CD8-positive, alpha-beta memory T cell (primary cell): ENCODE results near the gene EPM2A. TPM values are rescaled to one million over a fixed set of nuclear protein-coding genes. Genes with fewer than 3 reads are reported as not detected.
"Not testable (repeated sequence)": the region's sequence is repeated elsewhere in the genome, so short reads cannot be mapped to it uniquely, and the experiment has no call there.

Experiments
- CTCF ChIA-PET: fragments of 350-600 bp; sonication (Branson Sonifier 250); formaldehyde crosslinking; loops from one replicate; lab custom pipeline; 2021; ENCODE audit warnings: antibody characterized with exemption; lab: Charles Lee
- POLR2A ChIA-PET: fragments of 350-600 bp; sonication (Branson Sonifier 250); formaldehyde crosslinking; loops from one replicate; lab custom pipeline; 2021; ENCODE audit warnings: antibody characterized with exemption; lab: Charles Lee
- DNase-seq, 5 donors: peaks; one replicate each; pipeline versions ENCODE4 v3.0.0 to v3.0.0-alpha.2; 2020 to 2022; ENCODE audit warnings: mixed read lengths in 1 of 5
- H3K27ac ChIP-seq: one replicate; pipeline ENCODE4 v1.7.0; 2013; ENCODE audit warnings: low read depth, mild to moderate bottlenecking, low read length, moderate library complexity
- H3K27me3 ChIP-seq: 2 replicates; pipeline ENCODE4 v1.7.0; 2013; ENCODE audit warnings: low read length, mild to moderate bottlenecking; ENCODE audit not compliant: insufficient read depth, poor library complexity, severe bottlenecking
- H3K36me3 ChIP-seq: 2 replicates; pipeline ENCODE4 v1.7.0; 2013; ENCODE audit warnings: mild to moderate bottlenecking, low read length, moderate library complexity; ENCODE audit not compliant: insufficient read depth
- H3K4me1 ChIP-seq: 2 replicates; pipeline ENCODE4 v1.7.0; 2013; ENCODE audit warnings: mild to moderate bottlenecking, low read length, moderate library complexity; ENCODE audit not compliant: insufficient read depth
- H3K4me3 ChIP-seq: 2 replicates; pipeline ENCODE4 v1.7.0; 2013; ENCODE audit warnings: mild to moderate bottlenecking, low read length
- H3K9me3 ChIP-seq: 2 replicates; pipeline ENCODE4 v1.7.0; 2013; ENCODE audit warnings: mild to moderate bottlenecking, low read length
- H3K27ac Mint-ChIP-seq, 8 donors: one replicate each; pipeline ENCODE4 v1.8.0; 2020 to 2021; ENCODE audit warnings: mixed read lengths in 8 of 8, mild to moderate bottlenecking in 6 of 8, inconsistent platforms in 3 of 8, moderate library complexity in 3 of 8
- H3K27me3 Mint-ChIP-seq, 2 donors: one replicate each; pipeline ENCODE4 v1.8.0; 2020 to 2021; ENCODE audit warnings: mixed read lengths in 2 of 2, mild to moderate bottlenecking in 1 of 2, moderate library complexity in 1 of 2
- H3K36me3 Mint-ChIP-seq, 3 donors: one replicate each; pipeline ENCODE4 v1.8.0; 2020 to 2021; ENCODE audit warnings: mixed read lengths in 3 of 3, inconsistent platforms in 1 of 3, mild to moderate bottlenecking in 1 of 3
- H3K4me1 Mint-ChIP-seq, 3 donors: one replicate each; pipeline ENCODE4 v1.8.0; 2020 to 2021; ENCODE audit warnings: mixed read lengths in 3 of 3, inconsistent platforms in 1 of 3, mild to moderate bottlenecking in 1 of 3
- H3K4me3 Mint-ChIP-seq, 7 donors: one replicate each; pipeline ENCODE4 v1.8.0; 2020 to 2021; ENCODE audit warnings: mixed read lengths in 7 of 7, mild to moderate bottlenecking in 6 of 7, moderate library complexity in 4 of 7, inconsistent platforms in 2 of 7
- H3K9me3 Mint-ChIP-seq, 5 donors: one replicate each; pipeline ENCODE4 v1.8.0; 2020 to 2022; ENCODE audit warnings: mixed read lengths in 5 of 5, mild to moderate bottlenecking in 3 of 5, moderate library complexity in 2 of 5, inconsistent platforms in 1 of 5
- polyA plus RNA-seq: library from polyadenylated mRNA; unstranded; fragments of 300-500 nt; fragmentation: Illumina TruSeq; gene quantifications from one replicate; pipeline ENCODE4 v1.2.3, GENCODE V29; 2021
- total RNA-seq, 2 experiments: library from RNA; stranded (reverse); gene quantifications; one replicate each; pipeline ENCODE4 v1.2.3, GENCODE V29; 2021

Gene EPM2A
- total and polyA plus RNA-seq, 3 experiments from 2014 or later = 6.0 to 8.5 (median 7.5) TPM

GRCh38 chr6:145756170-145756662 is 20.9 kb upstream of the EPM2A start:
- ChIA-PET POLR2A (no interaction called here), CTCF (no interaction called here)
- Mint-ChIP-seq H3K27me3 (no peaks in the 10 kb centered on the region), H3K27ac (no peak overlapping the region), H3K4me1 (no peaks in the 10 kb centered on the region), H3K9me3 (no peaks in the 10 kb centered on the region), H3K36me3 (no peaks in the 10 kb centered on the region), H3K4me3 (no peak overlapping the region)
- H3K36me3 ChIP-seq = no peaks in the 10 kb centered on the region
- no peak for DNase-seq
- no peaks in the 10 kb centered on the region for H3K27me3 ChIP-seq
- H3K9me3 ChIP-seq = no peaks in the 10 kb centered on the region
- no peak overlapping the region for H3K4me3 ChIP-seq
- H3K4me1 ChIP-seq = no peaks in the 10 kb centered on the region
- no peak overlapping the region for H3K27ac ChIP-seq

- Histone ChIP-seq H3K27me3 (no peaks in the 10 kb centered on the region), H3K4me3 (no peak overlapping the region), H3K9me3 (no peaks in the 10 kb centered on the region), H3K4me1 (no peaks in the 10 kb centered on the region), H3K36me3 (no peaks in the 10 kb centered on the region), H3K27ac (no peak overlapping the region)
- no peak for DNase-seq
- no peaks in the 10 kb centered on the region for H3K27me3 Mint-ChIP-seq
- ChIA-PET CTCF (no interaction called here), POLR2A (no interaction called here)
- H3K36me3 Mint-ChIP-seq = no peaks in the 10 kb centered on the region
- no peaks in the 10 kb centered on the region for H3K9me3 Mint-ChIP-seq
- no peaks in the 10 kb centered on the region for H3K4me1 Mint-ChIP-seq
- no peak overlapping the region for H3K27ac Mint-ChIP-seq
- no peak overlapping the region for H3K4me3 Mint-ChIP-seq
Observed at GRCh38 chr6:145755682-145756081, 20.4 kb upstream of the EPM2A start.

GRCh38 chr6:145752638-145753037 is 17.3 kb upstream of the EPM2A start:
- no peaks in the 10 kb centered on the region for H3K4me1 ChIP-seq
- H3K36me3 Mint-ChIP-seq = peaks cover 0 to 2% (median 0%) of the 10 kb centered on the region in 3 donors
- peaks cover 0 to 5% (median 0%) of the 10 kb centered on the region in 3 donors for H3K4me1 Mint-ChIP-seq
- H3K4me3 Mint-ChIP-seq = no peak overlapping the region
- no peak overlapping the region for H3K4me3 ChIP-seq
- no peak overlapping the region for H3K27ac ChIP-seq
- H3K27me3 Mint-ChIP-seq = no peaks in the 10 kb centered on the region
- H3K9me3 Mint-ChIP-seq = no peaks in the 10 kb centered on the region
- ChIA-PET POLR2A (no interaction called here), CTCF (interaction anchor here (1.5 kb wide), 1 partner anchor 10 kb away, joined by 3 read pairs; no protein-coding TSS in a partner anchor)
- no peaks in the 10 kb centered on the region for H3K27me3 ChIP-seq
- no peak overlapping the region for H3K27ac Mint-ChIP-seq
- no peak for DNase-seq
- H3K36me3 ChIP-seq = no peaks in the 10 kb centered on the region
- no peaks in the 10 kb centered on the region for H3K9me3 ChIP-seq

- Mint-ChIP-seq H3K27ac (no peak overlapping the region), H3K36me3 (peaks cover 0 to 6% (median 1%) of the 10 kb centered on the region in 3 donors), H3K27me3 (no peaks in the 10 kb centered on the region), H3K4me1 (peaks cover 0 to 5% (median 0%) of the 10 kb centered on the region in 3 donors), H3K4me3 (no peak overlapping the region), H3K9me3 (no peaks in the 10 kb centered on the region)
- H3K27me3 ChIP-seq = no peaks in the 10 kb centered on the region
- H3K4me3 ChIP-seq = no peak overlapping the region
- ChIA-PET CTCF (no interaction called here), POLR2A (no interaction called here)
- no peak overlapping the region for H3K27ac ChIP-seq
- no peaks in the 10 kb centered on the region for H3K9me3 ChIP-seq
- H3K4me1 ChIP-seq = no peaks in the 10 kb centered on the region
- DNase-seq = no peak
- no peaks in the 10 kb centered on the region for H3K36me3 ChIP-seq
Observed at GRCh38 chr6:145749632-145750031, 14.3 kb upstream of the EPM2A start.

GRCh38 chr6:145745861-145746260 is 10.5 kb upstream of the EPM2A start:
- CTCF ChIA-PET = no interaction called here
- H3K4me3 Mint-ChIP-seq = no peak overlapping the region
- H3K4me1 ChIP-seq = no peaks in the 10 kb centered on the region
- H3K9me3 Mint-ChIP-seq = no peaks in the 10 kb centered on the region
- no peaks in the 10 kb centered on the region for H3K36me3 ChIP-seq
- no peak overlapping the region for H3K4me3 ChIP-seq
- no peak overlapping the region for H3K27ac ChIP-seq
- peaks cover 0 to 6% (median 1%) of the 10 kb centered on the region in 3 donors for H3K36me3 Mint-ChIP-seq
- no peaks in the 10 kb centered on the region for H3K27me3 Mint-ChIP-seq
- peak overlapping the region in 1 of 8 donors; percentile 38 for H3K27ac Mint-ChIP-seq
- H3K4me1 Mint-ChIP-seq = peaks cover 0 to 5% (median 0%) of the 10 kb centered on the region in 3 donors
- no peaks in the 10 kb centered on the region for H3K9me3 ChIP-seq
- no peaks in the 10 kb centered on the region for H3K27me3 ChIP-seq
- POLR2A ChIA-PET = no interaction called here
- no peak for DNase-seq

- Mint-ChIP-seq H3K36me3 (peaks cover 0 to 6% (median 1%) of the 10 kb centered on the region in 3 donors), H3K27me3 (peaks cover 0 to 4% of the 10 kb centered on the region in 2 donors)
Observed at GRCh38 chr6:145744619-145745018, 9.3 kb upstream of the EPM2A start.

GRCh38 chr6:145743332-145743731 is 8.0 kb upstream of the EPM2A start:
- Histone ChIP-seq H3K4me3 (no peak overlapping the region), H3K27ac (no peak overlapping the region), H3K9me3 (no peaks in the 10 kb centered on the region), H3K36me3 (no peaks in the 10 kb centered on the region), H3K4me1 (no peaks in the 10 kb centered on the region), H3K27me3 (no peaks in the 10 kb centered on the region)
- ChIA-PET POLR2A (no interaction called here), CTCF (no interaction called here)
- H3K27ac Mint-ChIP-seq = peak overlapping the region in 1 of 8 donors; percentile 46
- no peaks in the 10 kb centered on the region for H3K9me3 Mint-ChIP-seq
- no peak for DNase-seq
- no peak overlapping the region for H3K4me3 Mint-ChIP-seq
- H3K27me3 Mint-ChIP-seq = peaks cover 0 to 4% of the 10 kb centered on the region in 2 donors
- H3K36me3 Mint-ChIP-seq = peaks cover 0 to 6% (median 1%) of the 10 kb centered on the region in 3 donors
- no peaks in the 10 kb centered on the region for H3K4me1 Mint-ChIP-seq

More at GRCh38 chr6:145744619-145745018, 9.3 kb upstream of the EPM2A start:
- Mint-ChIP-seq H3K4me1 (peaks cover 0 to 3% (median 0%) of the 10 kb centered on the region in 3 donors), H3K4me3 (no peak overlapping the region), H3K27ac (no peak overlapping the region), H3K9me3 (no peaks in the 10 kb centered on the region)
- Histone ChIP-seq H3K36me3 (no peaks in the 10 kb centered on the region), H3K27me3 (no peaks in the 10 kb centered on the region), H3K4me1 (no peaks in the 10 kb centered on the region), H3K4me3 (no peak overlapping the region), H3K27ac (no peak overlapping the region), H3K9me3 (no peaks in the 10 kb centered on the region)
- ChIA-PET CTCF (no interaction called here), POLR2A (no interaction called here)
- no peak for DNase-seq

- CTCF ChIA-PET = interaction anchor here (1.4 kb wide), 1 partner anchor 14 kb away, joined by 3 read pairs; no protein-coding TSS in a partner anchor
Observed at GRCh38 chr6:145742472-145742871, 7.2 kb upstream of the EPM2A start.

More at GRCh38 chr6:145742472-145742871, 7.2 kb upstream of the EPM2A start:
- H3K36me3 Mint-ChIP-seq, H3K36me3 ChIP-seq, H3K27me3 ChIP-seq, H3K9me3 ChIP-seq, H3K27ac Mint-ChIP-seq, POLR2A ChIA-PET, H3K4me1 ChIP-seq, DNase-seq, H3K27ac ChIP-seq, H3K4me3 Mint-ChIP-seq, H3K4me1 Mint-ChIP-seq, H3K27me3 Mint-ChIP-seq, H3K9me3 Mint-ChIP-seq, H3K4me3 ChIP-seq: not testable (repeated sequence)
